Measurements from ENCODE around the gene TMEM30B. TPM values are rescaled to one million over a fixed set of nuclear protein-coding genes. Genes with fewer than 3 reads are reported as not detected.
"Not testable (repeated sequence)": the region's sequence is repeated elsewhere in the genome, so short reads cannot be mapped to it uniquely, and the experiment has no call there.

The TMEM30B gene
- total RNA-seq, 1 donor from 2014 or later, result 4.0 TPM

- DNase-seq (ENCODE audit: low spot score), result no peak
Measured at GRCh38 chr14:61266891-61267740, 14.0 kb downstream of the TMEM30B start.

- no peak for DNase-seq (ENCODE audit: low spot score)
Measured at GRCh38 chr14:61266436-61266835, 14.7 kb downstream of the TMEM30B start.

GRCh38 chr14:61264651-61265050 lies 16.5 kb downstream of the TMEM30B start:
- DNase-seq (ENCODE audit: low spot score), result no peak

GRCh38 chr14:61264010-61264571 lies 17.0 kb downstream of the TMEM30B start:
- DNase-seq (ENCODE audit: low spot score), result no peak

- DNase-seq (ENCODE audit: low spot score), result no peak
Measured at GRCh38 chr14:61262082-61262481, 19.1 kb downstream of the TMEM30B start.

- no peak for DNase-seq (ENCODE audit: low spot score)
Measured at GRCh38 chr14:61260939-61261776, 20.0 kb downstream of the TMEM30B start.

GRCh38 chr14:61258985-61259384 lies 22.2 kb downstream of the TMEM30B start:
- no peak for DNase-seq (ENCODE audit: low spot score)

- DNase-seq (ENCODE audit: low spot score), result no peak
Measured at GRCh38 chr14:61257469-61258057, 23.6 kb downstream of the TMEM30B start.

- DNase-seq (ENCODE audit: low spot score), result no peak
Measured at GRCh38 chr14:61256826-61257468, 24.2 kb downstream of the TMEM30B start.

- no peak for DNase-seq (ENCODE audit: low spot score)
Measured at GRCh38 chr14:61255968-61256367, 25.2 kb downstream of the TMEM30B start.

GRCh38 chr14:61254808-61255526 lies 26.2 kb downstream of the TMEM30B start:
- DNase-seq (ENCODE audit: low spot score), result no peak

GRCh38 chr14:61253064-61253738 lies 27.9 kb downstream of the TMEM30B start:
- DNase-seq (ENCODE audit: low spot score), result no peak

GRCh38 chr14:61252369-61253063 lies 28.6 kb downstream of the TMEM30B start:
- no peak for DNase-seq (ENCODE audit: low spot score)

- DNase-seq (ENCODE audit: low spot score), result no peak
Measured at GRCh38 chr14:61250063-61250462, 31.1 kb downstream of the TMEM30B start.

GRCh38 chr14:61247935-61248334 lies 33.2 kb downstream of the TMEM30B start:
- no peak for DNase-seq (ENCODE audit: low spot score)

- no peak for DNase-seq (ENCODE audit: low spot score)
Measured at GRCh38 chr14:61246721-61247120, 34.4 kb downstream of the TMEM30B start.

- no peak for DNase-seq (ENCODE audit: low spot score)
Measured at GRCh38 chr14:61244009-61244408, 37.1 kb downstream of the TMEM30B start.

- no peak for DNase-seq (ENCODE audit: low spot score)
Measured at GRCh38 chr14:61240206-61240605, 40.9 kb downstream of the TMEM30B start.

GRCh38 chr14:61239285-61239684 lies 41.9 kb downstream of the TMEM30B start:
- DNase-seq (ENCODE audit: low spot score), result not testable (repeated sequence)
